Testis (tissue), 2 donors: ENCODE measurements around the gene STAC2.

Source experiments
- CTCF ChIP-seq, 3 experiments: fragments of 450-650 bp in 2 of 3; fragments of 200-600 bp in 1 of 3; sonication (generic) in 1 of 3; IDR thresholded peaks; one replicate each; pipeline ENCODE4 v1.5.1; 2016 to 2019; ENCODE audit warnings: antibody characterized with exemption in 3 of 3, mild to moderate bottlenecking in 2 of 3, moderate library complexity in 1 of 3
- POLR2A ChIP-seq: fragments of 450-650 bp; IDR thresholded peaks from one replicate; pipeline ENCODE4 v1.6.1; 2017; ENCODE audit warnings: antibody characterized with exemption, mild to moderate bottlenecking, moderate library complexity

- TF ChIP-seq POLR2A, result no peak
- no peak for TF ChIP-seq CTCF (IDR thresholded peaks at IDR 0.05)
Measured at GRCh38 chr17:39178536-39178935, 47.2 kb downstream of the STAC2 start.
